Measurements from ENCODE around the gene NUP58. TPM values are rescaled to one million over a fixed set of nuclear protein-coding genes. Genes with fewer than 3 reads are reported as not detected.

NUP58 gene
- total and polyA plus RNA-seq, 9 of the 15 experiments (the other 6 are each of a cell fraction or from before 2014, with no cell fraction given), result 12.5 to 98.0 (median 42.6) TPM

GRCh38 chr13:25352230-25352629 is 50.8 kb downstream of the NUP58 start (continued):
- TF ChIP-seq, protein P1, sequence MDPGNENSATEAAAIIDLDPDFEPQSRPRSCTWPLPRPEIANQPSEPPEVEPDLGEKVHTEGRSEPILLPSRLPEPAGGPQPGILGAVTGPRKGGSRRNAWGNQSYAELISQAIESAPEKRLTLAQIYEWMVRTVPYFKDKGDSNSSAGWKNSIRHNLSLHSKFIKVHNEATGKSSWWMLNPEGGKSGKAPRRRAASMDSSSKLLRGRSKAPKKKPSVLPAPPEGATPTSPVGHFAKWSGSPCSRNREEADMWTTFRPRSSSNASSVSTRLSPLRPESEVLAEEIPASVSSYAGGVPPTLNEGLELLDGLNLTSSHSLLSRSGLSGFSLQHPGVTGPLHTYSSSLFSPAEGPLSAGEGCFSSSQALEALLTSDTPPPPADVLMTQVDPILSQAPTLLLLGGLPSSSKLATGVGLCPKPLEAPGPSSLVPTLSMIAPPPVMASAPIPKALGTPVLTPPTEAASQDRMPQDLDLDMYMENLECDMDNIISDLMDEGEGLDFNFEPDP (CRISPR knock-in tag; IDR thresholded peaks at IDR 0.05), result no peak
- TF ChIP-seq GABPA (tag; conservative IDR thresholded peaks at IDR 0.05; ENCODE audit: low read depth), result no peak
- no peak for TF ChIP-seq FIP1L1 (IDR thresholded peaks at IDR 0.05; ENCODE audit: low read depth, low read length, poor library complexity, severe bottlenecking)
- no peak for TF ChIP-seq NFIX (CRISPR knock-in tag; IDR thresholded peaks at IDR 0.05; ENCODE audit: low read depth)
- peak; percentile 67; the same call in 1 of the 2 replicates for TF ChIP-seq ZNF197 (CRISPR knock-in tag; IDR thresholded peaks at IDR 0.05; ENCODE audit: low read depth)
- TF ChIP-seq, protein P2, sequence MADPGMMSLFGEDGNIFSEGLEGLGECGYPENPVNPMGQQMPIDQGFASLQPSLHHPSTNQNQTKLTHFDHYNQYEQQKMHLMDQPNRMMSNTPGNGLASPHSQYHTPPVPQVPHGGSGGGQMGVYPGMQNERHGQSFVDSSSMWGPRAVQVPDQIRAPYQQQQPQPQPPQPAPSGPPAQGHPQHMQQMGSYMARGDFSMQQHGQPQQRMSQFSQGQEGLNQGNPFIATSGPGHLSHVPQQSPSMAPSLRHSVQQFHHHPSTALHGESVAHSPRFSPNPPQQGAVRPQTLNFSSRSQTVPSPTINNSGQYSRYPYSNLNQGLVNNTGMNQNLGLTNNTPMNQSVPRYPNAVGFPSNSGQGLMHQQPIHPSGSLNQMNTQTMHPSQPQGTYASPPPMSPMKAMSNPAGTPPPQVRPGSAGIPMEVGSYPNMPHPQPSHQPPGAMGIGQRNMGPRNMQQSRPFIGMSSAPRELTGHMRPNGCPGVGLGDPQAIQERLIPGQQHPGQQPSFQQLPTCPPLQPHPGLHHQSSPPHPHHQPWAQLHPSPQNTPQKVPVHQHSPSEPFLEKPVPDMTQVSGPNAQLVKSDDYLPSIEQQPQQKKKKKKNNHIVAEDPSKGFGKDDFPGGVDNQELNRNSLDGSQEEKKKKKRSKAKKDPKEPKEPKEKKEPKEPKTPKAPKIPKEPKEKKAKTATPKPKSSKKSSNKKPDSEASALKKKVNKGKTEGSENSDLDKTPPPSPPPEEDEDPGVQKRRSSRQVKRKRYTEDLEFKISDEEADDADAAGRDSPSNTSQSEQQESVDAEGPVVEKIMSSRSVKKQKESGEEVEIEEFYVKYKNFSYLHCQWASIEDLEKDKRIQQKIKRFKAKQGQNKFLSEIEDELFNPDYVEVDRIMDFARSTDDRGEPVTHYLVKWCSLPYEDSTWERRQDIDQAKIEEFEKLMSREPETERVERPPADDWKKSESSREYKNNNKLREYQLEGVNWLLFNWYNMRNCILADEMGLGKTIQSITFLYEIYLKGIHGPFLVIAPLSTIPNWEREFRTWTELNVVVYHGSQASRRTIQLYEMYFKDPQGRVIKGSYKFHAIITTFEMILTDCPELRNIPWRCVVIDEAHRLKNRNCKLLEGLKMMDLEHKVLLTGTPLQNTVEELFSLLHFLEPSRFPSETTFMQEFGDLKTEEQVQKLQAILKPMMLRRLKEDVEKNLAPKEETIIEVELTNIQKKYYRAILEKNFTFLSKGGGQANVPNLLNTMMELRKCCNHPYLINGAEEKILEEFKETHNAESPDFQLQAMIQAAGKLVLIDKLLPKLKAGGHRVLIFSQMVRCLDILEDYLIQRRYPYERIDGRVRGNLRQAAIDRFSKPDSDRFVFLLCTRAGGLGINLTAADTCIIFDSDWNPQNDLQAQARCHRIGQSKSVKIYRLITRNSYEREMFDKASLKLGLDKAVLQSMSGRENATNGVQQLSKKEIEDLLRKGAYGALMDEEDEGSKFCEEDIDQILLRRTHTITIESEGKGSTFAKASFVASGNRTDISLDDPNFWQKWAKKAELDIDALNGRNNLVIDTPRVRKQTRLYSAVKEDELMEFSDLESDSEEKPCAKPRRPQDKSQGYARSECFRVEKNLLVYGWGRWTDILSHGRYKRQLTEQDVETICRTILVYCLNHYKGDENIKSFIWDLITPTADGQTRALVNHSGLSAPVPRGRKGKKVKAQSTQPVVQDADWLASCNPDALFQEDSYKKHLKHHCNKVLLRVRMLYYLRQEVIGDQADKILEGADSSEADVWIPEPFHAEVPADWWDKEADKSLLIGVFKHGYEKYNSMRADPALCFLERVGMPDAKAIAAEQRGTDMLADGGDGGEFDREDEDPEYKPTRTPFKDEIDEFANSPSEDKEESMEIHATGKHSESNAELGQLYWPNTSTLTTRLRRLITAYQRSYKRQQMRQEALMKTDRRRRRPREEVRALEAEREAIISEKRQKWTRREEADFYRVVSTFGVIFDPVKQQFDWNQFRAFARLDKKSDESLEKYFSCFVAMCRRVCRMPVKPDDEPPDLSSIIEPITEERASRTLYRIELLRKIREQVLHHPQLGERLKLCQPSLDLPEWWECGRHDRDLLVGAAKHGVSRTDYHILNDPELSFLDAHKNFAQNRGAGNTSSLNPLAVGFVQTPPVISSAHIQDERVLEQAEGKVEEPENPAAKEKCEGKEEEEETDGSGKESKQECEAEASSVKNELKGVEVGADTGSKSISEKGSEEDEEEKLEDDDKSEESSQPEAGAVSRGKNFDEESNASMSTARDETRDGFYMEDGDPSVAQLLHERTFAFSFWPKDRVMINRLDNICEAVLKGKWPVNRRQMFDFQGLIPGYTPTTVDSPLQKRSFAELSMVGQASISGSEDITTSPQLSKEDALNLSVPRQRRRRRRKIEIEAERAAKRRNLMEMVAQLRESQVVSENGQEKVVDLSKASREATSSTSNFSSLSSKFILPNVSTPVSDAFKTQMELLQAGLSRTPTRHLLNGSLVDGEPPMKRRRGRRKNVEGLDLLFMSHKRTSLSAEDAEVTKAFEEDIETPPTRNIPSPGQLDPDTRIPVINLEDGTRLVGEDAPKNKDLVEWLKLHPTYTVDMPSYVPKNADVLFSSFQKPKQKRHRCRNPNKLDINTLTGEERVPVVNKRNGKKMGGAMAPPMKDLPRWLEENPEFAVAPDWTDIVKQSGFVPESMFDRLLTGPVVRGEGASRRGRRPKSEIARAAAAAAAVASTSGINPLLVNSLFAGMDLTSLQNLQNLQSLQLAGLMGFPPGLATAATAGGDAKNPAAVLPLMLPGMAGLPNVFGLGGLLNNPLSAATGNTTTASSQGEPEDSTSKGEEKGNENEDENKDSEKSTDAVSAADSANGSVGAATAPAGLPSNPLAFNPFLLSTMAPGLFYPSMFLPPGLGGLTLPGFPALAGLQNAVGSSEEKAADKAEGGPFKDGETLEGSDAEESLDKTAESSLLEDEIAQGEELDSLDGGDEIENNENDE (IDR thresholded peaks at IDR 0.05; ENCODE audit: low read depth, low read length), result no peak
- TF ChIP-seq, protein P3, sequence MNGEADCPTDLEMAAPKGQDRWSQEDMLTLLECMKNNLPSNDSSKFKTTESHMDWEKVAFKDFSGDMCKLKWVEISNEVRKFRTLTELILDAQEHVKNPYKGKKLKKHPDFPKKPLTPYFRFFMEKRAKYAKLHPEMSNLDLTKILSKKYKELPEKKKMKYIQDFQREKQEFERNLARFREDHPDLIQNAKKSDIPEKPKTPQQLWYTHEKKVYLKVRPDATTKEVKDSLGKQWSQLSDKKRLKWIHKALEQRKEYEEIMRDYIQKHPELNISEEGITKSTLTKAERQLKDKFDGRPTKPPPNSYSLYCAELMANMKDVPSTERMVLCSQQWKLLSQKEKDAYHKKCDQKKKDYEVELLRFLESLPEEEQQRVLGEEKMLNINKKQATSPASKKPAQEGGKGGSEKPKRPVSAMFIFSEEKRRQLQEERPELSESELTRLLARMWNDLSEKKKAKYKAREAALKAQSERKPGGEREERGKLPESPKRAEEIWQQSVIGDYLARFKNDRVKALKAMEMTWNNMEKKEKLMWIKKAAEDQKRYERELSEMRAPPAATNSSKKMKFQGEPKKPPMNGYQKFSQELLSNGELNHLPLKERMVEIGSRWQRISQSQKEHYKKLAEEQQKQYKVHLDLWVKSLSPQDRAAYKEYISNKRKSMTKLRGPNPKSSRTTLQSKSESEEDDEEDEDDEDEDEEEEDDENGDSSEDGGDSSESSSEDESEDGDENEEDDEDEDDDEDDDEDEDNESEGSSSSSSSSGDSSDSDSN (IDR thresholded peaks at IDR 0.05; ENCODE audit: borderline replicate concordance in 1 of 2, low read depth in 2 of 2, low read length in 2 of 2), result no peak
- TF ChIP-seq SMARCC2 (IDR thresholded peaks at IDR 0.05; ENCODE audit: low read depth), result peak; percentile 94
- TF ChIP-seq, protein P4, sequence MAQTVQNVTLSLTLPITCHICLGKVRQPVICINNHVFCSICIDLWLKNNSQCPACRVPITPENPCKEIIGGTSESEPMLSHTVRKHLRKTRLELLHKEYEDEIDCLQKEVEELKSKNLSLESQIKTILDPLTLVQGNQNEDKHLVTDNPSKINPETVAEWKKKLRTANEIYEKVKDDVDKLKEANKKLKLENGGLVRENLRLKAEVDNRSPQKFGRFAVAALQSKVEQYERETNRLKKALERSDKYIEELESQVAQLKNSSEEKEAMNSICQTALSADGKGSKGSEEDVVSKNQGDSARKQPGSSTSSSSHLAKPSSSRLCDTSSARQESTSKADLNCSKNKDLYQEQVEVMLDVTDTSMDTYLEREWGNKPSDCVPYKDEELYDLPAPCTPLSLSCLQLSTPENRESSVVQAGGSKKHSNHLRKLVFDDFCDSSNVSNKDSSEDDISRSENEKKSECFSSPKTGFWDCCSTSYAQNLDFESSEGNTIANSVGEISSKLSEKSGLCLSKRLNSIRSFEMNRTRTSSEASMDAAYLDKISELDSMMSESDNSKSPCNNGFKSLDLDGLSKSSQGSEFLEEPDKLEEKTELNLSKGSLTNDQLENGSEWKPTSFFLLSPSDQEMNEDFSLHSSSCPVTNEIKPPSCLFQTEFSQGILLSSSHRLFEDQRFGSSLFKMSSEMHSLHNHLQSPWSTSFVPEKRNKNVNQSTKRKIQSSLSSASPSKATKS (CRISPR knock-in tag; IDR thresholded peaks at IDR 0.05), result no peak
